HG02885 (cell line): ENCODE results near the gene ZNF41.
"Not testable (repeated sequence)": the region's sequence is repeated elsewhere in the genome, so short reads cannot be mapped to it uniquely, and the experiment has no call there.

Source experiments
- ATAC-seq: cut with Tn5 transposase; IDR thresholded peaks from one replicate; pipeline ENCODE4 v1.9.1; 2021; ENCODE audit warnings: mild to moderate bottlenecking; ENCODE audit not compliant: unreplicated experiment, poor library complexity

ZNF41 gene

GRCh38 chrX:47497271-47497888 lies 14.4 kb upstream of the ZNF41 start:
- ATAC-seq: no peak

DNA sequence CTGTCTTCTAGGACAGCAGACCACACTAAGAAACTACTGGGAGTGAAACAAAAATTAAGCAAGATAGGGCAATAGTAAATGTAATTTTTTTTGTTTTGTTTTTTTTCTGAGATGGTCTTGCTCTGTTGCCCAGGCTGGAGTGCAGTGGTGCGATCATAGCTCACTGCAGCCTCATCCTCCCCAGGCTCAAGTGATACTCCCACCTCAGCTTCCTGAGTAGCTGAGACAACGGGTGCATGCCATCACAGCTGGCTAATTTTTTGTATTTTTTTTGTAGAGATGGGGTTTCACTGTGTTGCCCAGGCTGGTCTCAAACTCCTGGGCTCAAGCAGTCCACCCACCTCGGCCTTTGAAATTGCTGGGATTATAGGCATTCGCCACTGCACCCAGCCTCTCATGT lies 9.1 kb upstream of the ZNF41 start:
- ATAC-seq: not testable (repeated sequence)

GRCh38 chrX:47489507-47490275 lies 6.7 kb upstream of the ZNF41 start:
- ATAC-seq: no peak

DNA sequence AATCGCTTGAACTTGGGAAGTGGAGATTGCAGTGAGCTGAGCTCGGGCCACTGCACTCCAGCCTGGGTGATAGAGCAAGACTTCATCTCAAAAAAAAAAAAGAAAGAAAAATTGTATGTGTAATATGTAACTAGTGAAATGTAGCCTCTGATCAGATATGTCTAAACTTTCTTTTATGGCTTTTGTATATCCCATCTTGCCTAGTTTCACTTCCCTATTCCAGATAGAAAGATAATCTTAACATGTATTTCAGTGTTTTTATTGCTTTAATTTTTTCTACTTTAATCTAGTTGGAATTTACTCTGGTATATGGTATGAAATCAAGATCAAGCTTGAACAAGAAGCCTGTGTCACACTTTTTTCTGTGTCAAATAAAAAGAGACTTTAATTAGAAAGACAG lies 1.9 kb upstream of the ZNF41 start:
- no peak for ATAC-seq

- ATAC-seq: no peak
Measured at GRCh38 chrX:47483306-47484268, 565 bp upstream of the ZNF41 start.

- peak; percentile 12 for ATAC-seq
Measured at GRCh38 chrX:47482065-47482511, 934 bp downstream of the ZNF41 start.

DNA sequence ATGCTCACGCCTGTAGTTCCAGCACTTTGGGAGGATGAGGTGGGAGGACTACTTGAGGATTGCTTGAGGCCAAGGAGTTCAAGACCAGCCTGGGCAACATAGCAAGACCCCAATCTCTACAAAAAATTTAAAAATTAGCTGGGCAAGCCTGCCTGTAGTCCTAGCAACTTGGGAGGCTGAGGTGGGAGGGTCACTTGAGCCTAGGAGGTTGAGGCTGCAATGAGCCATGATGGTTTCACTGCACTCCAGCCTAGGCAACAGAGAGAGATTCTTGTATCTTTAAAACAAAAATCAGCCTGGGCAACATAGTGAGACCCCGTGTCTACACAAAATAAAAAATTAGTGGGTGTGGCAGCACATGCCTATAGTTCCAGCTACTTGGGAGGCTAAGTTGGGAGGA lies 1.9 kb downstream of the ZNF41 start:
- ATAC-seq: no peak

DNA sequence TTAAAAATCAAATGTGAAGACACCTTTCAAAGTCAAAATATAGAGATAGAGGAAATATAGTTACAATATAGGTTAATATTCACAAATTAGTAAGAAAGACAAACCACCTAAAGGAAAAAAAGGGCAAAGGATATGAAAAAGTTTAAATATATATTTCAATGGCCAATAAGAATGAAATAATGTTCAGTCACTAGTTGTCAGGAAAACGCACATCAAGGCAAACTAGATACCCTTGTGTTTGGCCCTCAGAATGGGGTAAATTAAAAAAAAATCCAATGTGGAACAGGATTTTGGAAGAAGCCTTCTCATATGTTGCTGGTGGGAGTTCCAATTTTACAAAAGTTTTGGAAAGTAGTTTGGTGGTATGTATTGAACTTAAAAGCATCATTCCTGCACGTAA lies 2.4 kb downstream of the ZNF41 start:
- no peak for ATAC-seq

DNA sequence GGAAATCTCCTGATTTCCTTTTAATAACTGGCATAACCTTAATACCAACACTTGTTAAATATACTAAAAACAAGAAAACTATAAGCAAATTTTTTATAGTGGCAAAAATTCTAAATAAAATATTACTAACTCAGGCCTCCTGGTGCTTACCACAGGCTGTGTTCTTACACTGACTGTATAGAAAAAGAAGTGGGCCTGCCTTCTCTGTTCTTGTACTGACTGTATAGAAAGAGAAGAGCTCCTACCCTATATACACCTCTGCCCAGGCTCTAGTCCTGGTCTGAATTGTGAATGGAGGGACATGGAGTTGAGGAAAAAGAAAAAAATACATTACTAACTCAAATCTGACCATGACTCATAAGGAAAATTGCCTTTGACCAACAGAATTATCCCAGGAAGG lies 7.5 kb downstream of the ZNF41 start:
- no peak for ATAC-seq

GRCh38 chrX:47467106-47467505 lies 15.9 kb downstream of the ZNF41 start:
- ATAC-seq: no peak

DNA sequence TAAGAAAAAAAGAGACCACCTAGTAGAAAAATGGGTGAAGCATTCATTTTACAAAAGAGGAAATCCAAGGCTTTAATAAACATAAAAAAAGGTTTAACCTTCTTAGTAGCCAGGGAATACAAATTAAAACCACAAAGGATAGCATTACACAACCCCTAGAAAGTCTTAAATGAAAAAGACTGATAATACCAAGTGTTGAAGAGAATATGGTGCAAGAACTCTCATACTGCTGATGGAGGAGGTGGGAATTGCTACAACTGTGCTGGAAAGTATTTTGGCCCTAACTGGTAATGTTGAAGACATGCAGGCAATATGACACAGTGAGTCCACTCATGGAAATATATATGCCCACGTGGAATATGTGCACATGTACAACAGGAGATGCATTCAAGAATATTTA lies 22.5 kb downstream of the ZNF41 start:
- ATAC-seq: no peak

GRCh38 chrX:47458528-47458927 lies 24.5 kb downstream of the ZNF41 start:
- ATAC-seq: no peak

GRCh38 chrX:47456080-47456479 lies 26.9 kb downstream of the ZNF41 start:
- no peak for ATAC-seq

GRCh38 chrX:47452112-47452511 lies 30.9 kb downstream of the ZNF41 start:
- no peak for ATAC-seq

DNA sequence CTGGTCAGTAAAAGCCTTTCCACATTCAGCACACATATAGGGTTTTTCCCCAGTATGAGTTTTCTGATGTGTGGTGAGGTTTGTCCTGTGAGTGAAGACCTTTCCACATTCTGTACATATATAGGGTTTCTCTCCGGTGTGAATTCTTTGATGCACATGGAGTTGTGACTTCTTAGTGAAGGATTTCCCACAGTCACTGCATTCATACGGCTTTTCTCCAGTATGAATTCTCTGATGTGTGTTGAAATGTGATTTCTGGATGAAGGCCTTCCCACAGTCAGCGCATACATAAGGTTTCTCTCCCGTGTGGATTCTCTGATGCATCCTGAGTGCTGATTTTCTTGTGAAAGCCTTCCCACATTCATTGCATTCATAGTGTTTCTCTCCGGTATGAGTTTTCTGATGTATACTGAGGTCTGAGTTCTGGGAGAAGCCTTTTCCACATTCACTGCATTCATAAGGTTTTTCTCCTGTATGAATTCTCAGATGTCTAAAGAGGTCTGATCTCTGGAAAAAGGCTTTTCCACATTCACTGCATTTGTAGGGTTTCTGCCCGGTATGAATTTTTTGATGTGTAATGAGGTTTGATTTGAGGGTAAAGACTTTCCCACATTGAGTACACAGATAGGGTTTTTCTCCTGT lies 34.7 kb downstream of the ZNF41 start:
- ATAC-seq: no peak

DNA sequence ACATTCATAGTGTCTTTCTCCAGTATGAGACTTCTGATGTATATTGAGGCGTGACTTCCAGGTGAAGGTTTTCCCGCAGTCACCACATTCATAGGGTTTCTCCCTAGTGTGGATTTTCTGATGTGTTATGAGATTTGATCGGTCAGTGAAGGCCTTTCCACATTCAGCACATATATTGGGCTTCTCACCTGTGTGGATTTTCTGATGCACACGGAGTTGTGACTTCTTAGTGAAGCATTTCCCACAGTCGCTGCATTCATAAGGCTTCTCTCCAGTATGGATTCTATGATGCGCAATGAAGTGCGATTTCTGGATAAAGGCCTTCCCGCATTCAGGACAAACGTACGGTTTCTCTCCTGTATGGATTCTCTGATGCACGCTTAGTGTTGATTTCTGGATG lies 35.4 kb downstream of the ZNF41 start:
- ATAC-seq: no peak

- ATAC-seq: no peak
Measured at GRCh38 chrX:47446971-47447370, 36.1 kb downstream of the ZNF41 start.

GRCh38 chrX:47446431-47446830 lies 36.6 kb downstream of the ZNF41 start:
- ATAC-seq: no peak

GRCh38 chrX:47430925-47431324 lies 52.1 kb downstream of the ZNF41 start:
- ATAC-seq: no peak

GRCh38 chrX:47422444-47422843 lies 60.6 kb downstream of the ZNF41 start:
- ATAC-seq: no peak
